SK-N-MC (cell line): ENCODE measurements around the gene NEDD4L.

Experiments used
- EZH2 ChIP-seq: fragments of 200-600 bp; sonication (generic); IDR thresholded peaks from one replicate; pipeline ENCODE4 v1.6.1; 2017; ENCODE audit warnings: antibody characterized with exemption
- POLR2AphosphoS5 ChIP-seq: IDR thresholded peaks from 2 replicates; pipeline ENCODE4 v1.6.1; 2012; ENCODE audit warnings: mild to moderate bottlenecking, low read depth, low read length, borderline replicate concordance

GRCh38 chr18:58217052-58217451, 173.0 kb downstream of the NEDD4L start:
- TF ChIP-seq EZH2 (no peak), POLR2AphosphoS5 (no peak)
